Nephron (organoid): Measurements from ENCODE around the gene MYOZ3.

Experiments
- H3K27ac Mint-ChIP-seq, 3 experiments: 2 replicates each; pipeline ENCODE4 v1.8.0; 2020; ENCODE audit warnings: mixed read lengths in 3 of 3, mild to moderate bottlenecking in 2 of 3, moderate library complexity in 1 of 3
- H3K27me3 Mint-ChIP-seq: 2 replicates; pipeline ENCODE4 v1.8.0; 2021; ENCODE audit warnings: low read depth, mild to moderate bottlenecking, moderate library complexity, mixed read lengths
- H3K36me3 Mint-ChIP-seq: 2 replicates; pipeline ENCODE4 v1.8.0; 2020; ENCODE audit warnings: low read depth, mixed read lengths
- H3K4me1 Mint-ChIP-seq: 2 replicates; pipeline ENCODE4 v1.8.0; 2020; ENCODE audit warnings: mixed read lengths
- H3K4me3 Mint-ChIP-seq, 3 experiments: 2 replicates each; pipeline ENCODE4 v1.8.0; 2020; ENCODE audit warnings: mild to moderate bottlenecking in 3 of 3, mixed read lengths in 3 of 3, moderate library complexity in 2 of 3
- H3K9me3 Mint-ChIP-seq: 2 replicates; pipeline ENCODE4 v1.8.0; 2020; ENCODE audit warnings: mixed read lengths
- TF ChIP-seq, protein P1 (sequence below), 3 experiments: fragments of 200-600 bp; sonication (generic); IDR thresholded peaks; one replicate each; pipeline ENCODE4 v1.5.0; 2021; ENCODE audit warnings: antibody characterized with exemption in 3 of 3; ENCODE audit not compliant: unreplicated experiment in 3 of 3

MYOZ3 gene, protein sequence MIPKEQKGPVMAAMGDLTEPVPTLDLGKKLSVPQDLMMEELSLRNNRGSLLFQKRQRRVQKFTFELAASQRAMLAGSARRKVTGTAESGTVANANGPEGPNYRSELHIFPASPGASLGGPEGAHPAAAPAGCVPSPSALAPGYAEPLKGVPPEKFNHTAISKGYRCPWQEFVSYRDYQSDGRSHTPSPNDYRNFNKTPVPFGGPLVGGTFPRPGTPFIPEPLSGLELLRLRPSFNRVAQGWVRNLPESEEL

DNA sequence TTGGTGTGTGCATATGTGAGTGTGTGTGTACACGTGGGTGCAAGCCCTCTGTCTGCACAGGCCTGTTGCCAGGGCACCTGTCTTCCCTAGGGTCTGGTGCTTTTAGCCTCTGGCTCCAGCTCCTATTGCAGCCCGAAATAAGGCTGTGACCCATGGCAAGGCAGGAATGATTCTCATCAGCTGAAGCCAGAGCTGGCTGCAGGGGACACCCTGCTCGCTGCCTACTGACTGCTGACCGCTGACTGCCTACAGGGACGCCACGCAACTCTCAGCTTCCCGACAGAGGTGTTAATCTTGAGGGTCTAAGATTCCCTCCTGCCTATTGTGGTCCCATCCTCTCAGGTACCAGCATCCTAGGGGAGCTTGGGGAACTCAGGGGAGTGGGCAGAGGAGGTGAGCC lies at the start of gene MYOZ3:
MYOZ3 (plus strand) TSS at position 166 of the 400 bp plus-strand sequence. CDS start 1,691 bp downstream, outside the sequence.
- peaks cover 46% of the 10 kb centered on the region for H3K4me1 Mint-ChIP-seq
- H3K36me3 Mint-ChIP-seq = peaks cover 3% of the 10 kb centered on the region
- H3K27me3 Mint-ChIP-seq = peaks cover 9% of the 10 kb centered on the region
- peak within 1 kb of the TSS; percentile 64 to 91 (median 84) for H3K27ac Mint-ChIP-seq
- H3K9me3 Mint-ChIP-seq = no peaks in the 10 kb centered on the region
- H3K4me3 Mint-ChIP-seq = peak within 1 kb of the TSS; percentile 52 to 67 (median 67)
- TF ChIP-seq, protein P1, sequence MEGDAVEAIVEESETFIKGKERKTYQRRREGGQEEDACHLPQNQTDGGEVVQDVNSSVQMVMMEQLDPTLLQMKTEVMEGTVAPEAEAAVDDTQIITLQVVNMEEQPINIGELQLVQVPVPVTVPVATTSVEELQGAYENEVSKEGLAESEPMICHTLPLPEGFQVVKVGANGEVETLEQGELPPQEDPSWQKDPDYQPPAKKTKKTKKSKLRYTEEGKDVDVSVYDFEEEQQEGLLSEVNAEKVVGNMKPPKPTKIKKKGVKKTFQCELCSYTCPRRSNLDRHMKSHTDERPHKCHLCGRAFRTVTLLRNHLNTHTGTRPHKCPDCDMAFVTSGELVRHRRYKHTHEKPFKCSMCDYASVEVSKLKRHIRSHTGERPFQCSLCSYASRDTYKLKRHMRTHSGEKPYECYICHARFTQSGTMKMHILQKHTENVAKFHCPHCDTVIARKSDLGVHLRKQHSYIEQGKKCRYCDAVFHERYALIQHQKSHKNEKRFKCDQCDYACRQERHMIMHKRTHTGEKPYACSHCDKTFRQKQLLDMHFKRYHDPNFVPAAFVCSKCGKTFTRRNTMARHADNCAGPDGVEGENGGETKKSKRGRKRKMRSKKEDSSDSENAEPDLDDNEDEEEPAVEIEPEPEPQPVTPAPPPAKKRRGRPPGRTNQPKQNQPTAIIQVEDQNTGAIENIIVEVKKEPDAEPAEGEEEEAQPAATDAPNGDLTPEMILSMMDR (IDR thresholded peaks at IDR 0.05; ENCODE audit: unreplicated experiment in 3 of 3) = no peak

DNA sequence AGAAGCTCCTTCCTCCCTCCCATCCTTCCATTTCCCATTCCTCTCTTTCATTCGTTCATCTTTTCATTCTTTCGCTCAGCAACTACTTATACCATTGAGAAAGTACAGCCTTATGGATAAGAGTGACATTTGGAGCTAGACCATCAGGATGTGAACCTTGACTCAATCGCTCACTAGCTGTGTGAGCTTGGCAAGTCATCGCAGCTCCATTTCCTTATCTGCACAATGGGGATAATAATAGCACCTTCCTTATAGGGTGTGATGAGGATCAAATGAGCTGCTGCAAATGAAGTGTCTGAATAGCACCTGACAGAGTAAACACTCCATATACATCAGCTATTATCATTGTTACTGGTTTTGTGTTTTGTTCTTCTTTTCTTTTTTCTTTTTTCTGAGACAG lies 48.6 kb upstream of the MYOZ3 start:
- TF ChIP-seq, protein P1 (IDR thresholded peaks at IDR 0.05; ENCODE audit: unreplicated experiment in 3 of 3) = no peak
- Mint-ChIP-seq H3K36me3 (peaks cover 5% of the 10 kb centered on the region), H3K9me3 (no peaks in the 10 kb centered on the region), H3K4me1 (peaks cover 66% of the 10 kb centered on the region), H3K4me3 (no peak overlapping the region), H3K27me3 (peaks cover 4% of the 10 kb centered on the region), H3K27ac (peak overlapping the region in 2 of 3 experiments; percentile 67 to 88)

DNA sequence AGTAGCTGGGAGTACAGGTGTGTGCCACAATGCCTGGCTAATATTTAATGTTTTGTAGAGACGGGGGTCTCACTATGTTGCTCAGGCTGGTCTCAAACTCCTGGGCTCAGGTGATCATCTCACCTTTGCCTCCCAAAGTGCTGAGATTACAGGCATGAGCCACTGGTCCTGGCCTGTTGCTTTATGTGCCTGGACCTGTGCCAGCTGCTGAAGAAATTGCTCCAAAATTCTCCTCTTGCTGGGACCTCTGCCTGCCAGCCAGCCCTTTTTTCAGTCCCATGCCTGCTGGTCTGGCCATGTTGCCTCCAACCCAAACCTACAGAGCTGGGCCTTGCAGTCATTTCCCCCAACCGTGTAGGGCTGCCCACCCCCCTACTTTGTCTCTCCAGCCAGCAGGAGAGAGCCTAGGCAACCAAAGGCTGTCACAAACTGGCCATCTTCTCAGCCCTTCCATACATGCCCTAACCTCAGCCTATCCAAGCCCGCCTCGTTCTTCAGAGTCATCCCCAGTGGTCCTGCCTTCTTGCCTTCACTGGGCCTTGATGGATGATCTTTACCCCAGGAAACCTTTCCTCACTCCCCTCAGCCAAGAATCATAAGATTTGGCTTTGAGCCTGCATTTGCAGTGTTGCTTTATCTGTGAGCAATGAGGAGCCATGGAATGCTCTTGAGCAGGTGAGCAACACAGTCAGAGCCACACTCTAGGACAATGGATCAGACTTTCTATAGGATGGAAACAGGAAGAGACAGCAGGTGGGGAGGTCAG lies 48.0 kb upstream of the MYOZ3 start:
- Mint-ChIP-seq H3K36me3 (peaks cover 5% of the 10 kb centered on the region), H3K27me3 (peaks cover 4% of the 10 kb centered on the region), H3K27ac (peak overlapping the region in 2 of 3 experiments; percentile 68 to 88), H3K4me3 (peak overlapping the region in 1 of 3 experiments; percentile 4), H3K4me1 (peaks cover 69% of the 10 kb centered on the region), H3K9me3 (no peaks in the 10 kb centered on the region)
- TF ChIP-seq, protein P1 (IDR thresholded peaks at IDR 0.05; ENCODE audit: unreplicated experiment in 3 of 3) = no peak

DNA sequence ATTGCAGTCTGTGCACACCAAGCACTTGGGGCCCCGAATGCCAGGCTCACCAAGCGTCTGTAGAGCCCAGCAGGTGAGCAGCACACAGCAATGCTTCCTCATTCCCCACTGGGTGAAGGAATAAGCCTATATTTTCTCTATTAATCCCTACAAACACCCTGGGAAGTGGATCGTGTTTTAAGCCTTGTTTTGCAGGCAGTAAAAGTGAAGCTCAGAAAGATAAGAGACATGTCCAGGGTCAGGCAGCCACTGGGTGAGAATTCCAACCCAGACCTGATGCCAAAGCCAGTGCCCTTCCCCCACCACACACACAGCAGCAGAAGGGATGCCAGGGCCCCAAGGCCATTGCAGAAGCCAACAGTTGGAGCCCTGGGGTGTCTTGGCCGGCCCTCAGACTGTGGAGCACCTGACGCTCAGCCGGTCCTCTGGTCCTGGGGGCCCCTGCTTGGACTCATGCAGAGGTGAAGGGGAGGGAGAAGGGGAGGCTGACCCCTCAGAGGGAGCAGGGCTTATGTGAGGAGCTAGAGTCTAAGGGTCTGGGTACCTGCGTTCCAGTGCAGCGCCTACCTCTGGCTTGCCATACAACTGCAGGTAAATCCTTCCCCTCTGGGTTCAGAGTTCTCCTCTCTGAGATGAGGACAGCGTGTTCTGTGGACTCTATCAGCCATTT lies 46.9 kb upstream of the MYOZ3 start:
- peak overlapping the region in 2 of 3 experiments; percentile 87 to 88 for H3K27ac Mint-ChIP-seq
- H3K27me3 Mint-ChIP-seq = peaks cover 4% of the 10 kb centered on the region

DNA sequence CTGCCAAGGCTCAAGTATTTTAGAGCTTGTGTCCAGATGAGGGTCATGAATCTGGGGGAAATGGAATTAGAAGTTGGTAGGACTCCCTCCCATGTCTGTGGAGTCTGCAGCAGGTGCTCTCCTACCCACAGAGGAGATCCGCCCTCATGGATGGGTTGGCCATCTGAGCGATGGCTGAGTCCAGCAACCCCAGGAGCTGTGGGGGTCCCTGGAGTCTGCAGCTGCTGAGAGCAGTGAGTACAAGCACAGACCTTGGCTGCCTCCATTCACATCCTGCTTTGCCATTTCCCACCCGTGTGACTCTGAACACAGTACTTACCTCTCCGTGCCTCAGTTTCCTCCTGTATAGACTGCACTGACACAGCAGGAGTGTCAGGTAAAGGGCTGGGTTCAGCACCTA lies 46.4 kb upstream of the MYOZ3 start:
- peak overlapping the region in 2 of 3 experiments; percentile 87 to 88 for H3K27ac Mint-ChIP-seq

More for the DNA sequence above, 46.9 kb upstream of the MYOZ3 start:
- no peaks in the 10 kb centered on the region for H3K9me3 Mint-ChIP-seq
- peaks cover 5% of the 10 kb centered on the region for H3K36me3 Mint-ChIP-seq
- TF ChIP-seq, protein P1 (IDR thresholded peaks at IDR 0.05; ENCODE audit: unreplicated experiment in 3 of 3) = peak in 1 of 3 experiments; percentile 31
- no peak overlapping the region for H3K4me3 Mint-ChIP-seq
- H3K4me1 Mint-ChIP-seq = peaks cover 77% of the 10 kb centered on the region

More for the DNA sequence above, 46.4 kb upstream of the MYOZ3 start:
- TF ChIP-seq, protein P1 (IDR thresholded peaks at IDR 0.05; ENCODE audit: unreplicated experiment in 3 of 3) = no peak
- H3K4me1 Mint-ChIP-seq = peaks cover 82% of the 10 kb centered on the region
- H3K27me3 Mint-ChIP-seq = peaks cover 4% of the 10 kb centered on the region
- no peaks in the 10 kb centered on the region for H3K9me3 Mint-ChIP-seq
- no peak overlapping the region for H3K4me3 Mint-ChIP-seq
- H3K36me3 Mint-ChIP-seq = peaks cover 9% of the 10 kb centered on the region
